ENCODE measurements around the gene PFKFB3. TPM values are rescaled to one million over a fixed set of nuclear protein-coding genes. Genes with fewer than 3 reads are reported as not detected.

The PFKFB3 gene
- total and polyA plus RNA-seq, 5 donors from 2014 or later: 2.8 to 96.3 (median 4.2) TPM

DNA sequence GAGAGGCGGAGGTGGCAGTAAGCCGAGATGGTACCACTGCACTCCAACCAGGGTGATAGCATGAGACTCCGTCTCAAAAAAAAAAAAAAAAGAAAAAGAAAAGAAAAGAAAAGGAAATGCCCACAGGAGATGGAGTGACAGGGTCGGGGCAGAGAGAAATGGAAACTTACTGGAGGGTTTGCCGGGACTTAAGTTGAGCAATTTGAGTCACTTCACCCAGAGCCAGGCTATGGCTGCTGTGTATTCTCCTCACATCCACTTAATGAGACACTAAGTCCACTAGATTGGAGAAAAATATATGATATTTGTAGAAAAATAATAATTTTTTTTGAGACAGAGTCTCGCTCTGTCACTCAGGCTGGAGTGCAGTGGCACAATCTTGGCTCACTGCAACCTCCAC, 4.6 kb upstream of the PFKFB3 start:
- Mint-ChIP-seq H3K27ac (peak overlapping the region in 1 of 3 donors; percentile 2), H3K4me3 (peak overlapping the region in 1 of 4 donors; percentile 34), H3K27me3 (no peaks in the 10 kb centered on the region), H3K4me1 (peaks cover 0 to 29% (median 12%) of the 10 kb centered on the region in 4 donors), H3K9me3 (no peaks in the 10 kb centered on the region), H3K36me3 (peaks cover 10% of the 10 kb centered on the region)
- H3K36me3 ChIP-seq (ENCODE audit: control insufficient read depth, insufficient read depth, low read length): no peaks in the 10 kb centered on the region
- no peak for ATAC-seq (ENCODE audit: low read depth in 2 of 2)
- peaks cover 20% of the 10 kb centered on the region for H3K4me1 ChIP-seq (ENCODE audit: control insufficient read depth, insufficient read depth, low read length, poor library complexity, severe bottlenecking)
- H3K27ac ChIP-seq (ENCODE audit: insufficient read depth, low read length, poor library complexity, severe bottlenecking): no peak overlapping the region
- no peaks in the 10 kb centered on the region for H3K27me3 ChIP-seq (ENCODE audit: control insufficient read depth, insufficient read depth, low read length)
- no peak overlapping the region for H3K4me3 ChIP-seq (ENCODE audit: low read depth, low read length)
- H3K9me3 ChIP-seq (ENCODE audit: control insufficient read depth in 2 of 2, low read length in 2 of 2): no peaks in the 10 kb centered on the region
- DNase-seq: no peak

DNA sequence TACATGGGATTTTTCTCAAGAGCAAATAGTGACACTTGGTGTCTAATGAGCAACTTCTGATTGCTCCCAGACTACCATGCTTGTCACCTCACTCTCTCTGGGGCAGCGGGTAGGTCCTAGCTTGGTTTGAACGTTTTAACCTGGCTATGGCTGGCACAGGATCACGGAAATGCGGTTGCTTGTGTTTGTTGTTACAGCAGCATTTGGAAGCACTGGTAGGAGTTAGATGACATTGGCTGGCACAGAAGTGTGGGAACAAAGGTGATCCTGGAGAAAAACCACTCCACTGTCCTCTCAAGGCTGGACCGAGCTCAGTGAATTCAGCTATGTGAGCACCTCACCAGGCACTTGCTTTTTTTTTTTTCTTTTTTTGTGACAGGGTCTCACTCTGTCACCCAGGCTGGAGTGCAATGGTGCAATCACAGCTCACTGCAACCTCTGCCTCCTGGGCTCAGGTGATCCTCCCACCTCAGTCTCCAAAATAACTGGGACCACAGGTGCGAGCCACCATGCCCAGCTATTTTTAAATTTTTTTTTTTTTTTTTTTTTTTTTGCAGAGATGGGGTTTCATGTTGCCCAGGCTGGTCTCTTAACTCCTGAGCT, 3.5 kb upstream of the PFKFB3 start:
- peaks cover 27% of the 10 kb centered on the region for H3K4me1 ChIP-seq (ENCODE audit: control insufficient read depth, insufficient read depth, low read length, poor library complexity, severe bottlenecking)
- Mint-ChIP-seq H3K4me3 (peak overlapping the region; percentile 33 to 91 (median 52)), H3K9me3 (no peaks in the 10 kb centered on the region), H3K27ac (peak overlapping the region; percentile 5 to 96 (median 7)), H3K36me3 (peaks cover 7% of the 10 kb centered on the region), H3K27me3 (no peaks in the 10 kb centered on the region), H3K4me1 (peaks cover 0 to 28% (median 10%) of the 10 kb centered on the region in 4 donors)
- no peaks in the 10 kb centered on the region for H3K36me3 ChIP-seq (ENCODE audit: control insufficient read depth, insufficient read depth, low read length)
- no peak overlapping the region for H3K27ac ChIP-seq (ENCODE audit: insufficient read depth, low read length, poor library complexity, severe bottlenecking)
- DNase-seq: no peak
- H3K4me3 ChIP-seq (ENCODE audit: low read depth, low read length): no peak overlapping the region
- ATAC-seq (ENCODE audit: low read depth in 2 of 2): no peak
- no peaks in the 10 kb centered on the region for H3K9me3 ChIP-seq (ENCODE audit: control insufficient read depth in 2 of 2, low read length in 2 of 2)
- H3K27me3 ChIP-seq (ENCODE audit: control insufficient read depth, insufficient read depth, low read length): no peaks in the 10 kb centered on the region

DNA sequence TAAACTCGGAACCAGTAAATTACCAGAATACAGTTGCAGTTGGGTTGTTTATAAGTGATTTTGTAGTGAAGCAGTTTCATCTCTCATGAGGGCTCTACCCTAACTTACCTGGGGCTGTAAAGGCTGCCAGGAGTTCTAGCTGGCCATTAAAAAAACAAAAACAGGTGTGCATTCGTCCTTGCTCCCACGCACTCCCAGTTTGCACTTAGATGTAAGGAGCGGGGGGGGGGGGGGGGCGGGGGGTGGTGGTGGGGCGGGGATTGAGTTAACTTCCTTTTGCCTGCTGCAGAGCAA, 2.3 kb upstream of the PFKFB3 start:
- Histone ChIP-seq H3K9me3 (ENCODE audit: control insufficient read depth in 2 of 2, low read length in 2 of 2) (no peaks in the 10 kb centered on the region), H3K36me3 (ENCODE audit: control insufficient read depth, insufficient read depth, low read length) (no peaks in the 10 kb centered on the region), H3K27me3 (ENCODE audit: control insufficient read depth, insufficient read depth, low read length) (no peaks in the 10 kb centered on the region), H3K27ac (ENCODE audit: insufficient read depth, low read length, poor library complexity, severe bottlenecking) (peak overlapping the region; percentile 23), H3K4me1 (ENCODE audit: control insufficient read depth, insufficient read depth, low read length, poor library complexity, severe bottlenecking) (peaks cover 35% of the 10 kb centered on the region), H3K4me3 (ENCODE audit: low read depth, low read length) (peak overlapping the region; percentile 75)
- Mint-ChIP-seq H3K4me3 (peak overlapping the region; percentile 86 to 91 (median 89)), H3K4me1 (peaks cover 0 to 37% (median 19%) of the 10 kb centered on the region in 4 donors), H3K9me3 (no peaks in the 10 kb centered on the region), H3K36me3 (peaks cover 2% of the 10 kb centered on the region), H3K27ac (peak overlapping the region; percentile 7 to 88 (median 14)), H3K27me3 (no peaks in the 10 kb centered on the region)
- no peak for DNase-seq
- ATAC-seq (ENCODE audit: low read depth in 2 of 2): no peak

DNA sequence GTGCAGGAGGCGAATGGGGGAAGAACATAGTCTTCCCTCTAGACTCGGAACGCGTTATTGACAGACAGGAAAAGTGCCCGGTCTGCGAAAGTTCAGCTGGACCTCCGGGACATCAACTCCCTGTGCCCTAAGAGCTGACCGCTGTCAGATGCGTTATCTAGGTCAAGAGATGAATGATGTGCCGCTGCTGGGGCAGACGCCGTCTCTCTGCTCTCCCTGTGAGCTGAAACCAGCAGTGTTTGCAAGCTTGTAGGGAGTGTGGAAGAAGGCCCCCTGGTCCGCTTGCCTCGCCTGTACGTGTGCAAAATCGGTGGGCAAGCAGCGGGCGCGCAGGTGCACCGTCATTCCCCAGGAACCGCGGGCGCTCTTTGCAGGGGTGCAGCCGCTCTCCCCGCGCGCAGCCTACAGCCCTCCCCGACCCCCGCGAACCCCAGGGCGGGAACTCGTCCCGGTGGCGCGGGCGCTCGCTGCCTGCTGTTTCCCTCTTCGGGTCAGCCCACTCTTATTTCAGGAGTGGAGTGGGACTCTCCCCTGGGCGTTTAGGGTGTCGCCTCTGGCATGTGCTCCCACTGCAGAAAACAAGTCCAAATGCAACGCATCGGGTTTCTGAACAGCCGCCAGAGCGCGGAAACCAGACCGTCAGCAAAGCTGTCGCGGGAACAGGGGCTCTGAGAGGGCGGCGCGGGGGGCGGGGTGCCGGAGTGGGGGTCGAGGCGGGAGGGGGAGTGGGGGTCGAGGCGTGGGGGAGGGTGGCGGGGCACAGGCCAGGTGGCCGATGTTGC, 1.8 kb upstream of the PFKFB3 start:
- DNase-seq: peak; percentile 16 to 48 (median 43)
- Histone ChIP-seq H3K4me1 (ENCODE audit: control insufficient read depth, insufficient read depth, low read length, poor library complexity, severe bottlenecking) (peaks cover 35% of the 10 kb centered on the region), H3K27me3 (ENCODE audit: control insufficient read depth, insufficient read depth, low read length) (no peaks in the 10 kb centered on the region), H3K9me3 (ENCODE audit: control insufficient read depth in 2 of 2, low read length in 2 of 2) (no peaks in the 10 kb centered on the region), H3K4me3 (ENCODE audit: low read depth, low read length) (peak overlapping the region; percentile 75), H3K36me3 (ENCODE audit: control insufficient read depth, insufficient read depth, low read length) (no peaks in the 10 kb centered on the region), H3K27ac (ENCODE audit: insufficient read depth, low read length, poor library complexity, severe bottlenecking) (peak overlapping the region; percentile 23)
- peak overlapping the region in 2 of 3 donors; percentile 75 to 88 for H3K27ac Mint-ChIP-seq
- no peak for ATAC-seq (ENCODE audit: low read depth in 2 of 2)
- H3K36me3 Mint-ChIP-seq: no peaks in the 10 kb centered on the region
- H3K4me3 Mint-ChIP-seq: peak overlapping the region; percentile 86 to 91 (median 89)
- peaks cover 0 to 37% (median 19%) of the 10 kb centered on the region in 4 donors for H3K4me1 Mint-ChIP-seq
- H3K9me3 Mint-ChIP-seq: no peaks in the 10 kb centered on the region
- no peaks in the 10 kb centered on the region for H3K27me3 Mint-ChIP-seq

DNA sequence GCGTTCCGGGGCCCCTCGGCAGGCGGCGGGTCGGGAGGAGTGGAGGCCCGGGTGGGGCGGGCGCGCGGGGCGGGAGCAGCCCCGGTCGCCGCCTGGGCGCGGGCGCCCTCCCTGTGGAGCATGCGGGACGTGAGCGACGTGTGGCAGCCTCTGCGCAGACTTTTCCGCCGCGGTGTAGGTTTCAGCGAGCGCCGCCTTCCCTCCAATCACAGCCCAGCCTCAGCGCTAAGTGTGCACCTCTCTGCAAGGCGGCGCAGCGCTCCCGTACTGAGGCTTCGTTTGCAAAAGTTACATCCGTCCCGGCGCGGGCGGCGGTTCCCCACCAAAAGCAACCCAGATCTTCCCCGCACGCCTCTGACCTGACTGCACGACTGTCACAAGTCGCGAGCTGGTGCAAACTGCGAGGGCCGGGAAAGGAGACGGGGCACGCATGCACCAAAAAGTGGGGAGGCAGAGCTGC, 1.2 kb upstream of the PFKFB3 start:
- no peaks in the 10 kb centered on the region for H3K9me3 Mint-ChIP-seq
- H3K27ac Mint-ChIP-seq: peak overlapping the region; percentile 88 to 91 (median 88)
- H3K4me3 ChIP-seq (ENCODE audit: low read depth, low read length): peak overlapping the region; percentile 70
- peak overlapping the region; percentile 91 to 96 (median 94) for H3K4me3 Mint-ChIP-seq
- H3K9me3 ChIP-seq (ENCODE audit: control insufficient read depth in 2 of 2, low read length in 2 of 2): no peaks in the 10 kb centered on the region
- H3K36me3 ChIP-seq (ENCODE audit: control insufficient read depth, insufficient read depth, low read length): no peaks in the 10 kb centered on the region
- H3K4me1 ChIP-seq (ENCODE audit: control insufficient read depth, insufficient read depth, low read length, poor library complexity, severe bottlenecking): peaks cover 35% of the 10 kb centered on the region
- H3K27me3 Mint-ChIP-seq: no peaks in the 10 kb centered on the region
- peak overlapping the region; percentile 41 for H3K27ac ChIP-seq (ENCODE audit: insufficient read depth, low read length, poor library complexity, severe bottlenecking)
- ATAC-seq (ENCODE audit: low read depth in 2 of 2) (peak; percentile 73 to 74), DNase-seq (peak; percentile 69 to 93 (median 82))
- H3K4me1 Mint-ChIP-seq: peaks cover 0 to 37% (median 19%) of the 10 kb centered on the region in 4 donors
- no peaks in the 10 kb centered on the region for H3K36me3 Mint-ChIP-seq
- H3K27me3 ChIP-seq (ENCODE audit: control insufficient read depth, insufficient read depth, low read length): no peaks in the 10 kb centered on the region

DNA sequence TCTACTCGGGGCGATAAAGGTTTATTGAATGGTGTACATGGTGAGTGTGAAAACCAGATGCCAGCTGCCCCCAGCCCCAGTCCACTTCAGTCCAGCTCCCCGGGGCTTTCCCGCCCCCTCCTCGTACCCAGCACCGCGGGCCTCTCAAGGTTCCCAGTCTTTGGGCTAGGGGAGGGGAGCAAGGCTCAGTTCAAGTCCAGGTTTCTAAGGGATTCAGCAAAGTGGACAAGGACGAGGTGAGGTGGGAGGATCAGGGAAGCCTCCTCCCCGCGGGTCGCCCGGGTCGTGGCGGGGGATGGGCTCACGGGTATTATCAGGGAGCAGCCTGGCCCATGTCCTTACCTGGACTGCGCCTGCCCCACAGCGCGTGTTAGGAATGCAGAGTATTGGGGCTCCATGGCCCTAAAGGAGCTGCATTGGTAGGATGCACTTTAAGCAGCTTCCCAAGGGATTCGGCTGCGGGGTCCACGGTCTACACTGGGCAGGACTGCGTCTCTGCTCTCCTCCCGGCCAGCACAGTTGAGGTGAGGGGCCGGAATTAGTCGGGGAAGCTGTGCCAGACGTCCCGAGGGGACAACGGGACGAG, 541 bp upstream of the PFKFB3 start:
- DNase-seq: no peak
- H3K27me3 Mint-ChIP-seq: no peaks in the 10 kb centered on the region

DNA sequence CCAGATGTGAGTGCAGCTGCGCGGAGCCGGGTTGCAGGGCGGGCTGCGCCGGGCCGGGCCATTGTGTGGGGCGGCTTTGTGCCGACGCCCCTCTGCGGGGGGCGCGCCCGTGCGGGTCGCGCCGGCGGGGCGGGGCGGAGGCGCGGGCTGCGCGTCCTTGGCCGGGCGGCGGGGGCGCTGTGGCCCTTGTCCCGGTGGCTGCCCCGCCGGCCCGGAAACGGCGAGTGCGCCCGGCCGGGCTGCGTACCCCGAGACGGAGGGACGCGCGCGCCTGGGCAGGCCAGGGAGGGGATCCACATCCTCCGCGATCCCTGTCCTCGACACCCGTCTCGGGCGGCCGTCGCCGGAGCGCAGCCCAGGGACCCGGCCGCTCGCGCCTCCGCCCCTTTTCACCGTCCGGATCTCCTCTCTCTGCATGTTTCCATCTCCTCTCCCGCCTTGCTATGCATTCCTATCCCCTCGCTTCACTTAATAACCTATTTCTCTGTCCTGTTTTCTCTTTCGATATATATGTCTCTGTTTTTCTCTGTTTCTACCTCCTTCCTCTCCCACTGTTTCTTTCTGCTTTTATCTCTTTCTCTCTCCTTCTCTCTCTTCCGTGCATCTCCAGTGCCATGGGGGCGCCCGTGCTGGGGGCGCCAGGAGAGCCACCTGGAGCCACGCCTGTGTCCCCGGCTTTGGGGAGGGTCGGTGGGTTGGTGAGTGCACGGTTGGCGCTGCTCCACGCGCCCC, 765 bp downstream of the PFKFB3 start:
- peak overlapping the region; percentile 92 to 97 (median 94) for H3K4me3 Mint-ChIP-seq
- Histone ChIP-seq H3K4me1 (ENCODE audit: control insufficient read depth, insufficient read depth, low read length, poor library complexity, severe bottlenecking) (peaks cover 35% of the 10 kb centered on the region), H3K4me3 (ENCODE audit: low read depth, low read length) (peak overlapping the region; percentile 93), H3K9me3 (ENCODE audit: control insufficient read depth in 2 of 2, low read length in 2 of 2) (no peaks in the 10 kb centered on the region), H3K27ac (ENCODE audit: insufficient read depth, low read length, poor library complexity, severe bottlenecking) (peak overlapping the region; percentile 57), H3K27me3 (ENCODE audit: control insufficient read depth, insufficient read depth, low read length) (no peaks in the 10 kb centered on the region), H3K36me3 (ENCODE audit: control insufficient read depth, insufficient read depth, low read length) (no peaks in the 10 kb centered on the region)
- no peaks in the 10 kb centered on the region for H3K27me3 Mint-ChIP-seq
- H3K27ac Mint-ChIP-seq: peak overlapping the region; percentile 45 to 93 (median 68)
- H3K36me3 Mint-ChIP-seq: no peaks in the 10 kb centered on the region
- peak; percentile 36 to 57 (median 38) for DNase-seq
- no peaks in the 10 kb centered on the region for H3K9me3 Mint-ChIP-seq
- ATAC-seq (ENCODE audit: low read depth in 2 of 2): peak; percentile 29 to 33
- H3K4me1 Mint-ChIP-seq: peaks cover 0 to 44% (median 21%) of the 10 kb centered on the region in 4 donors

More for the DNA sequence above, 541 bp upstream of the PFKFB3 start:
- peaks cover 35% of the 10 kb centered on the region for H3K4me1 ChIP-seq (ENCODE audit: control insufficient read depth, insufficient read depth, low read length, poor library complexity, severe bottlenecking)
- H3K9me3 ChIP-seq (ENCODE audit: control insufficient read depth in 2 of 2, low read length in 2 of 2): no peaks in the 10 kb centered on the region
- Mint-ChIP-seq H3K27ac (peak overlapping the region; percentile 88 to 91 (median 88)), H3K9me3 (no peaks in the 10 kb centered on the region), H3K4me3 (peak overlapping the region; percentile 91 to 96 (median 94)), H3K4me1 (peaks cover 0 to 37% (median 19%) of the 10 kb centered on the region in 4 donors), H3K36me3 (no peaks in the 10 kb centered on the region)
- H3K4me3 ChIP-seq (ENCODE audit: low read depth, low read length): peak overlapping the region; percentile 70
- peak overlapping the region; percentile 41 for H3K27ac ChIP-seq (ENCODE audit: insufficient read depth, low read length, poor library complexity, severe bottlenecking)
- ATAC-seq (ENCODE audit: low read depth in 2 of 2): no peak
- no peaks in the 10 kb centered on the region for H3K36me3 ChIP-seq (ENCODE audit: control insufficient read depth, insufficient read depth, low read length)
- no peaks in the 10 kb centered on the region for H3K27me3 ChIP-seq (ENCODE audit: control insufficient read depth, insufficient read depth, low read length)
